ENCODE data around the gene CD36.

The CD36 gene

GRCh38 chr7:80637911-80638765 lies at the start of gene CD36:
Gene CD36 (plus strand): TSS chr7:80638642. CDS start chr7:80646741, 8,099 bp downstream.
- H3K9me3 Mint-ChIP-seq, result peaks cover 12% of the 10 kb centered on the region
- no peak within 1 kb of the TSS for H3K4me3 Mint-ChIP-seq
- DNase-seq (ENCODE audit: low spot score in 2 of 2) (no peak), ATAC-seq (no peak)
- no peak within 1 kb of the TSS for H3K27ac Mint-ChIP-seq
- H3K4me1 Mint-ChIP-seq, result no peaks in the 10 kb centered on the region
- H3K36me3 Mint-ChIP-seq, result no peaks in the 10 kb centered on the region

DNA sequence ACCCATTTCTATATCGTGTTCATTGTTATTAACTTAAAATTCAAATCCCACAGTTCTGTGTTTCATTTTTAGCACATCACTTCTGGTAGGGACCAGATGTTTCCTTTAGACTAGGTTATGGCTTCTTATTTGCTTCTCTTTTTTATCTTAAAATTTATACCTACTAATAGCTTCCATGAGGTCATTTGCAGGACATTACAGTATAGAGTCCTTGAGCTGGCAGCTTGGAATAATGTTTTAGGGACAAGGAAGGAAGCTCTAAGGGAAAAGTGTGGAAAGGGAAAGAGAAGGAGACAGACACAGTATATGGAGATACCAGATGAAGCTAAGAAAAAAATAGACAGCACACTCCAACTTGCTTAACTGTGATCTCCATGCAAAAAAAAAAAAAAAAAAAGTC lies 48.8 kb upstream of the CD36 start:
- DNase-seq (ENCODE audit: low spot score in 2 of 2) (no peak), ATAC-seq (no peak)
- H3K36me3 Mint-ChIP-seq, result no peaks in the 10 kb centered on the region
- peaks cover 13% of the 10 kb centered on the region for H3K9me3 Mint-ChIP-seq
- no peak overlapping the region for H3K27ac Mint-ChIP-seq
- H3K4me1 Mint-ChIP-seq, result no peaks in the 10 kb centered on the region
- H3K4me3 Mint-ChIP-seq, result no peak overlapping the region

GRCh38 chr7:80591654-80592053 lies 46.8 kb upstream of the CD36 start:
- no peak for DNase-seq (ENCODE audit: low spot score in 2 of 2)
- Mint-ChIP-seq H3K4me1 (no peaks in the 10 kb centered on the region), H3K9me3 (peaks cover 19% of the 10 kb centered on the region), H3K27ac (no peak overlapping the region), H3K4me3 (no peak overlapping the region), H3K36me3 (no peaks in the 10 kb centered on the region)
- no peak for ATAC-seq

GRCh38 chr7:80593869-80594586 lies 44.4 kb upstream of the CD36 start:
- Mint-ChIP-seq H3K4me3 (no peak overlapping the region), H3K27ac (no peak overlapping the region), H3K36me3 (no peaks in the 10 kb centered on the region), H3K4me1 (no peaks in the 10 kb centered on the region), H3K9me3 (peaks cover 23% of the 10 kb centered on the region)
- ATAC-seq, result no peak
- no peak for DNase-seq (ENCODE audit: low spot score in 2 of 2)

DNA sequence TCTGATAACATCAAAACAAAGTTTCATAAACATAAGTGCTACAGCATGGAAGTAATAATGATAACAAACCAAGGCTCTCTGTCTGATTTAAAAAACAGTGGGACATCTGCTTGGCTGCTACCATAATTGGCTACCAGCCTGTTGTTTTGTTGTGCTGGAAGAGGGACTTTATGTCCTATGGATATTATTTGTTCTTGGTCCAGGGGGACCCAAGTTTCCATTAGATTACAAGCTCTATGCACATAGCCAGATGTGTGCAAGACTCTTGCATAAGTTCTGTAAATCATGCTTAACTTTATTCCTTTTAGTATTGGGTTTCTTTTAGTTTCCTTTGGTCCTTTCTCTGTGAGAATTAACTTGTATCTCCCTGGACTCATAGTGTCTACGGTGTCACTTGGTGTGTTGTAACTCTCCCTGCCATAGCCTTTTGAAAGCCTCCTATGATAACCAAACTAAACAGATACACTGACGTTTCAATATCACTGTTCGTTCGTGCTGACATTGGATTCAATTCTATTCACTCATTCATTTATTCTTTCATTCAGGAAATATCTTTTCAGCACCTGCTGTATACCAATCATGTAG lies 41.4 kb upstream of the CD36 start:
- DNase-seq (ENCODE audit: low spot score in 2 of 2), result no peak
- H3K27ac Mint-ChIP-seq, result no peak overlapping the region
- peaks cover 20% of the 10 kb centered on the region for H3K9me3 Mint-ChIP-seq
- no peaks in the 10 kb centered on the region for H3K36me3 Mint-ChIP-seq
- H3K4me3 Mint-ChIP-seq, result no peak overlapping the region
- H3K4me1 Mint-ChIP-seq, result no peaks in the 10 kb centered on the region
- ATAC-seq, result no peak

- H3K36me3 Mint-ChIP-seq, result no peaks in the 10 kb centered on the region
- no peaks in the 10 kb centered on the region for H3K4me1 Mint-ChIP-seq
- DNase-seq (ENCODE audit: low spot score in 2 of 2) (no peak), ATAC-seq (no peak)
- H3K9me3 Mint-ChIP-seq, result peaks cover 20% of the 10 kb centered on the region
- no peak overlapping the region for H3K4me3 Mint-ChIP-seq
- H3K27ac Mint-ChIP-seq, result no peak overlapping the region
These were observed 40.6 kb upstream of the CD36 start for GRCh38 chr7:80597875-80598274.

- H3K27ac Mint-ChIP-seq, result no peak overlapping the region
- H3K4me3 Mint-ChIP-seq, result no peak overlapping the region
These were observed 38.4 kb upstream of the CD36 start for GRCh38 chr7:80600046-80600445.

DNA sequence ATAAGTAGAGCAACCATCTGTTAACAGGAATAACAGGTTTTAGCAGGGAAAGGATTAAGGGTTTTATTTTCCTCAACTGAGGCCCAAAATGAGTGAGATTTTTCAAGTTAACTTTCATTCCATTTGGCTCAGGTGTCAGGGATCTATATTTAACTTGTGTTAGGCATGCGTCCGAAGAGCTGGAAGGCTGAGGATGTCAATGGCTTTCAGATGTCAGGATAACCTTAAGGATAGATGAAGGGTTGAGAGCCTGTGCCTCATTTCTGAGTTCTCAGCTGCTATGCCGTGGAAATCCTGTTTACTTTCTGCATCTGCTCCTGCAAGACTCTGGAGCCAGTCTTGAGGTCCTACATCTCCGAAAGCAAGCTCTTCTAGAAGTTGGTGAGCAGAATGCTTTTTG lies 36.4 kb upstream of the CD36 start:
- Mint-ChIP-seq H3K4me3 (no peak overlapping the region), H3K36me3 (no peaks in the 10 kb centered on the region), H3K9me3 (peaks cover 20% of the 10 kb centered on the region), H3K4me1 (no peaks in the 10 kb centered on the region), H3K27ac (no peak overlapping the region)
- no peak for DNase-seq (ENCODE audit: low spot score in 2 of 2)
- no peak for ATAC-seq

More at GRCh38 chr7:80600046-80600445, 38.4 kb upstream of the CD36 start:
- H3K4me1 Mint-ChIP-seq, result no peaks in the 10 kb centered on the region
- ATAC-seq, result no peak
- peaks cover 20% of the 10 kb centered on the region for H3K9me3 Mint-ChIP-seq
- no peaks in the 10 kb centered on the region for H3K36me3 Mint-ChIP-seq
- no peak for DNase-seq (ENCODE audit: low spot score in 2 of 2)

- no peak for DNase-seq (ENCODE audit: low spot score in 2 of 2)
- Mint-ChIP-seq H3K4me1 (no peaks in the 10 kb centered on the region), H3K4me3 (no peak overlapping the region), H3K9me3 (peaks cover 15% of the 10 kb centered on the region), H3K27ac (no peak overlapping the region), H3K36me3 (no peaks in the 10 kb centered on the region)
- ATAC-seq, result no peak
These were observed 34.5 kb upstream of the CD36 start for GRCh38 chr7:80603940-80604339.

DNA sequence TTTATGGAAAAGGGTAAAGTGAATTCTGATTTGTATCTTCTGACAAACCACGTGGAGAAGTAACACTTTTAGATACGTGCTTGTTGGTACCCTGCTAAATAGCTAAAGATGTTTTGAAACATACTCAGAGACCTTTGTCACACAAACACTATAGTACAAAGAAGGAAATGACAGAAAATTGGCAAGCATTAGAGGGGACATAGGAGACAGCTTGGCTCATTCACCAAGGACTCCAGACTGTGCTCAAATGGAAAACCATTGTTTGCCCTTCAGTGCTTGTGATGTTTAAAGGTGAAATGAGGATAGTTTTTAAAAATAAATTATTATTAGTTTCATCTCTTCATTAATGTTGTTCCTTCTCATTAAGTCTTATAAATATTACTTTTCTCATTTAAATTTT lies 34.0 kb upstream of the CD36 start:
- Mint-ChIP-seq H3K4me3 (no peak overlapping the region), H3K4me1 (no peaks in the 10 kb centered on the region), H3K27ac (no peak overlapping the region), H3K9me3 (peaks cover 19% of the 10 kb centered on the region), H3K36me3 (no peaks in the 10 kb centered on the region)
- no peak for ATAC-seq
- DNase-seq (ENCODE audit: low spot score in 2 of 2), result no peak

GRCh38 chr7:80607136-80607535 lies 31.3 kb upstream of the CD36 start:
- no peak overlapping the region for H3K4me3 Mint-ChIP-seq

GRCh38 chr7:80608336-80608735 lies 30.1 kb upstream of the CD36 start:
- DNase-seq (ENCODE audit: low spot score in 2 of 2) (no peak), ATAC-seq (no peak)
- Mint-ChIP-seq H3K4me1 (no peaks in the 10 kb centered on the region), H3K27ac (no peak overlapping the region), H3K9me3 (peaks cover 29% of the 10 kb centered on the region), H3K36me3 (no peaks in the 10 kb centered on the region), H3K4me3 (no peak overlapping the region)

More at GRCh38 chr7:80607136-80607535, 31.3 kb upstream of the CD36 start:
- H3K4me1 Mint-ChIP-seq, result no peaks in the 10 kb centered on the region
- H3K27ac Mint-ChIP-seq, result no peak overlapping the region
- peaks cover 29% of the 10 kb centered on the region for H3K9me3 Mint-ChIP-seq
- no peak for DNase-seq (ENCODE audit: low spot score in 2 of 2)
- H3K36me3 Mint-ChIP-seq, result no peaks in the 10 kb centered on the region
- ATAC-seq, result no peak

DNA sequence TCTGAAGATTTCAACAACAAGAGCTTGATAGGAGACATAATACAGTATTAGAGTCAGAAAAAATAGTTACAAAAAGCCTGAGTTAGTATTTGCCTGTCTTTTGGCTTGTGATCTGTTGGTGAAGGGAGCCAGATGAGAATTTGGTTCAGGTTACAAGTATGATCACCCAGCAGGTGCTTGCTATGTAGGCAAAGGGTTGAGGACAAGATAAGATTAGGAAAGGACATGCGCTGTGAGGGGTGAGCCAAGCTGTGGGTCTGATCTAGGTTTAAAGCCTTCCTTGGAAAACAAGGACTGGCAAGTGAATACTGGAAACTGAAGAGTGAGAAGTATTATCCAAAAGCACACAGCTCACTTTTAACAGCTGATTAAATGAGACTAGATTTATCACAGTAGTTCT lies 28.7 kb upstream of the CD36 start:
- H3K4me3 Mint-ChIP-seq, result no peak overlapping the region
- H3K9me3 Mint-ChIP-seq, result peaks cover 28% of the 10 kb centered on the region
- no peak for DNase-seq (ENCODE audit: low spot score in 2 of 2)
- H3K27ac Mint-ChIP-seq, result no peak overlapping the region
- ATAC-seq, result no peak
- H3K36me3 Mint-ChIP-seq, result no peaks in the 10 kb centered on the region
- no peaks in the 10 kb centered on the region for H3K4me1 Mint-ChIP-seq

DNA sequence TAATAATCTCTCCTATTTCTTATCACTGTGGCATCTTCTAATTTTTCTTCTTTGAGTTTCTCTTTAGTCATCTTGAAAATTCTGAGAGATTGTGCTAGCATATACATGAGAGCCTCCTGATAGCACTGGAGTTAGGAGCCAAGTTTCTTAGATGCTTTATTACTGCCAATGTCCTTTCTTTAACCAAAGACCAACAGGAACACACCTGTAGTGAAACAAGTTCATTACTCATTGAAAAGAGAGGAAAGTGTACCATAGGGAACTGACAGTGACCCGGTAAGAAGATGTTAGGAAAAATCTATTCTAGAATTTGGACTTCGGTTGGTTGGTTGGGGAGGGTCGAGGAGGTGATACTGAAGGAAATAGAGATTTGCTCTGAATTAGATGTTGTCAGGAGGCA lies 27.1 kb upstream of the CD36 start:
- no peak overlapping the region for H3K27ac Mint-ChIP-seq
- no peaks in the 10 kb centered on the region for H3K4me1 Mint-ChIP-seq
- DNase-seq (ENCODE audit: low spot score in 2 of 2), result no peak
- no peaks in the 10 kb centered on the region for H3K36me3 Mint-ChIP-seq
- ATAC-seq, result no peak
- peaks cover 32% of the 10 kb centered on the region for H3K9me3 Mint-ChIP-seq
- no peak overlapping the region for H3K4me3 Mint-ChIP-seq

DNA sequence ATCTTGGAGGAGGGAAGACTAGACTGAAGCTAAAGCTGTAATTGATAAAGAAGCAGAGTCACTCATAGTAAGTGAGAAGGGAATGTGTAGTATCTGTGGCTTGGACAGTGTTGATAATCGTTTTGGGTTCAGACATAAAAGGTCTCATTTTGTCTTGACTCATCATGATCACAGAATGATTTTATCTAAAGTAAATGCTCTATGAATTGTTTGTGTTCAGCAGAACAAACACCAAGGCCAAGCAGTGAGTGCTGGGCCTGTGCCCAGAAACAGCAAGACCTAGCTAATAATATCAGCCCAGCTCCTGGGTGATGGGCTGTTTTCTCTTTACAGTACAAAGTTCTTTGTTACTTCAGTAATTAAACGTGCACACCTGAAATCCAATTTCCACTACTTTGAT lies 26.7 kb upstream of the CD36 start:
- ATAC-seq (no peak), DNase-seq (ENCODE audit: low spot score in 2 of 2) (no peak)
- no peak overlapping the region for H3K27ac Mint-ChIP-seq
- no peaks in the 10 kb centered on the region for H3K4me1 Mint-ChIP-seq
- H3K4me3 Mint-ChIP-seq, result no peak overlapping the region
- H3K9me3 Mint-ChIP-seq, result peaks cover 29% of the 10 kb centered on the region
- no peaks in the 10 kb centered on the region for H3K36me3 Mint-ChIP-seq

- no peak overlapping the region for H3K4me3 Mint-ChIP-seq
- H3K36me3 Mint-ChIP-seq, result no peaks in the 10 kb centered on the region
- H3K4me1 Mint-ChIP-seq, result no peaks in the 10 kb centered on the region
- peaks cover 27% of the 10 kb centered on the region for H3K9me3 Mint-ChIP-seq
- H3K27ac Mint-ChIP-seq, result no peak overlapping the region
- ATAC-seq, result no peak
- no peak for DNase-seq (ENCODE audit: low spot score in 2 of 2)
These were observed 25.6 kb upstream of the CD36 start for GRCh38 chr7:80612880-80613279.

Measured in stimulated activated effector memory CD8-positive, alpha-beta T cell treated with anti-CD3 and anti-CD28 coated beads, Interleukin-12 subunit alpha, Interleukin-12 subunit beta, amount 100 ng/mL, for 72 hours (primary cell).